Fibroblast of the aortic adventitia (primary cell): Measurements from ENCODE around the gene TMF1. TPM values are rescaled to one million over a fixed set of nuclear protein-coding genes. Genes with fewer than 3 reads are reported as not detected.

ENCODE experiments used
- DNase-seq: peaks from one replicate; pipeline ENCODE4 v3.0.0-alpha.2; 2010; ENCODE audit warnings: low read depth
- H3K4me3 ChIP-seq: 2 replicates; pipeline ENCODE4 v1.5.1; 2011; ENCODE audit warnings: low read depth, mild to moderate bottlenecking, control low read depth, low read length, moderate library complexity
- CTCF ChIP-seq: IDR thresholded peaks from 2 replicates; pipeline ENCODE4 v1.5.1; 2011; ENCODE audit warnings: mild to moderate bottlenecking, low read length, control low read depth, inconsistent platforms; ENCODE audit not compliant: insufficient read depth
- total RNA-seq: library from RNA; depleted of rRNA; stranded (reverse); fragments of >200 nt; gene quantifications from 2 replicates; pipeline ENCODE4 v1.2.3, GENCODE V29; 2012; ENCODE audit warnings: low replicate concordance

TMF1 gene
- total RNA-seq, 1 donor, result 41.0 TPM

- H3K4me3 ChIP-seq, result no peak overlapping the region
- no peak for DNase-seq
- TF ChIP-seq CTCF, result no peak
Measured at GRCh38 chr3:68996356-68996995, 55.7 kb downstream of the TMF1 start.

- TF ChIP-seq CTCF, result no peak
- DNase-seq, result peak; percentile 64
- no peak overlapping the region for H3K4me3 ChIP-seq
Measured at GRCh38 chr3:68988740-68989139, 63.4 kb downstream of the TMF1 start.

- TF ChIP-seq CTCF, result no peak
- DNase-seq, result no peak
Measured at GRCh38 chr3:68987322-68987721, 64.8 kb downstream of the TMF1 start.

GRCh38 chr3:68986496-68987208 is 65.5 kb downstream of the TMF1 start:
- no peak for DNase-seq
- no peak for TF ChIP-seq CTCF
- H3K4me3 ChIP-seq, result no peak overlapping the region

More at GRCh38 chr3:68987322-68987721, 64.8 kb downstream of the TMF1 start:
- H3K4me3 ChIP-seq, result no peak overlapping the region

GRCh38 chr3:68985146-68985790 is 66.9 kb downstream of the TMF1 start:
- TF ChIP-seq CTCF, result no peak
- no peak overlapping the region for H3K4me3 ChIP-seq
- DNase-seq, result no peak

- no peak for DNase-seq
- H3K4me3 ChIP-seq, result no peak overlapping the region
- TF ChIP-seq CTCF, result no peak
Measured at GRCh38 chr3:68984011-68984530, 68.1 kb downstream of the TMF1 start.
